SK-N-SH (cell line): ENCODE data around the gene CHD9. TPM values are rescaled to one million over a fixed set of nuclear protein-coding genes. Genes with fewer than 3 reads are reported as not detected.

Experiments
- CTCF ChIA-PET: fragments of 300-600, 350-600 bp; formaldehyde crosslinking; extraction: SDS; loops from one replicate; lab custom pipeline; 2021; lab: Yijun Ruan, JAX
- POLR2A ChIA-PET: fragments of 350-600 bp; sonication (Branson Sonifier 250); formaldehyde crosslinking; extraction: SDS; loops from one replicate; lab custom pipeline; 2020; ENCODE audit warnings: antibody characterized with exemption, inconsistent platforms; lab: Yijun Ruan, JAX
- DNase-seq: peaks from one replicate; pipeline ENCODE4 v3.0.0; 2012
- H2AFZ ChIP-seq: fragments of 200-600 bp; sonication (generic); 2 replicates; pipeline ENCODE4 v1.8.1; 2016; ENCODE audit warnings: antibody characterized with exemption, mild to moderate bottlenecking, low read depth
- H3F3A ChIP-seq: fragments of 200-600 bp; sonication (generic); replicated peaks from 2 replicates; pipeline ENCODE3; 2016; ENCODE audit warnings: antibody characterized with exemption, mild to moderate bottlenecking; ENCODE audit not compliant: insufficient read depth
- H3K27ac ChIP-seq, 2 experiments: fragments of 200-500 bp in 1 of 2; fragments of 200-600 bp in 1 of 2; sonication (Bioruptor generic) in 1 of 2; sonication (generic), shearing (Covaris generic) in 1 of 2; 2 replicates each; pipeline versions ENCODE4 v1.5.1 to v1.6.1; 2014 to 2016; ENCODE audit warnings: low read depth in 2 of 2, inconsistent platforms in 1 of 2, low read length in 1 of 2, mild to moderate bottlenecking in 1 of 2, mixed read lengths in 1 of 2
- H3K27me3 ChIP-seq: fragments of 200-600 bp; sonication (generic), shearing (Covaris generic); 2 replicates; pipeline ENCODE4 v1.6.1; 2016; ENCODE audit warnings: mixed run types; ENCODE audit not compliant: insufficient read depth
- H3K36me3 ChIP-seq, 2 experiments: fragments of 200-500 bp in 1 of 2; fragments of 200-600 bp in 1 of 2; sonication (Bioruptor generic) in 1 of 2; sonication (generic) in 1 of 2; replicated peaks in 1 of 2; 2 replicates each; pipeline versions ENCODE3 to v1.5.1; 2014 to 2016; ENCODE audit warnings: low read length in 1 of 2, mild to moderate bottlenecking in 1 of 2; ENCODE audit not compliant: insufficient read depth in 2 of 2, control insufficient read depth in 1 of 2
- H3K4me1 ChIP-seq, 2 experiments: fragments of 200-500 bp in 1 of 2; fragments of 200-600 bp in 1 of 2; sonication (Bioruptor generic) in 1 of 2; sonication (generic), shearing (Covaris generic) in 1 of 2; 2 replicates each; pipeline versions ENCODE4 v1.5.1 to v1.6.1; 2014 to 2016; ENCODE audit warnings: low read depth in 1 of 2, low read length in 1 of 2, mixed run types in 1 of 2; ENCODE audit not compliant: insufficient read depth in 2 of 2, control insufficient read depth in 1 of 2
- H3K4me2 ChIP-seq: fragments of 200-600 bp; sonication (generic), shearing (Covaris generic); 2 replicates; pipeline ENCODE4 v1.6.1; 2017; ENCODE audit warnings: mixed run types
- H3K4me3 ChIP-seq, 2 experiments: fragments of 200-500 bp in 1 of 2; fragments of 200-600 bp in 1 of 2; sonication (Bioruptor generic) in 1 of 2; sonication (generic), shearing (Covaris generic) in 1 of 2; 2 replicates each; pipeline versions ENCODE4 v1.5.1 to v1.8.1; 2014 to 2016; ENCODE audit warnings: low read depth in 2 of 2, inconsistent platforms in 1 of 2, low read length in 1 of 2, mild to moderate bottlenecking in 1 of 2, mixed read lengths in 1 of 2, moderate library complexity in 1 of 2
- H3K79me2 ChIP-seq: fragments of 200-600 bp; sonication (generic); 2 replicates; pipeline ENCODE4 v1.8.1; 2017; ENCODE audit warnings: mild to moderate bottlenecking; ENCODE audit not compliant: insufficient read depth
- H3K9ac ChIP-seq: fragments of 200-600 bp; sonication (generic); 2 replicates; pipeline ENCODE4 v1.6.1; 2017; ENCODE audit warnings: mixed run types
- H3K9me2 ChIP-seq: fragments of 200-600 bp; sonication (generic); 2 replicates; pipeline ENCODE4 v1.6.1; 2017; ENCODE audit warnings: mixed run types
- H3K9me3 ChIP-seq: fragments of 200-600 bp; sonication (generic); 2 replicates; pipeline ENCODE4 v1.6.1; 2017; ENCODE audit warnings: mixed run types, mild to moderate bottlenecking, moderate library complexity
- H4K20me1 ChIP-seq: fragments of 200-600 bp; sonication (generic); 2 replicates; pipeline ENCODE4 v1.6.1; 2017; ENCODE audit warnings: mild to moderate bottlenecking, mixed run types; ENCODE audit not compliant: insufficient read depth
- ELF1 ChIP-seq: IDR thresholded peaks from 2 replicates; pipeline ENCODE4 v1.4.0; 2012
- FOSL2 ChIP-seq: IDR thresholded peaks from 2 replicates; pipeline ENCODE4 v1.4.0; 2012; ENCODE audit warnings: low read depth, mild to moderate bottlenecking, moderate library complexity, borderline replicate concordance
- GATA2 ChIP-seq: sonication (generic); formaldehyde crosslinking; IDR thresholded peaks from 2 replicates; pipeline ENCODE4 v1.5.0; 2020; ENCODE audit warnings: mild to moderate bottlenecking, missing genetic modification reagents
- NFIC ChIP-seq: IDR thresholded peaks from 2 replicates; pipeline ENCODE4 v1.4.0; 2012; ENCODE audit warnings: borderline replicate concordance
- PBX3 ChIP-seq: IDR thresholded peaks from 2 replicates; pipeline ENCODE4; 2012
- POLR2AphosphoS5 ChIP-seq: IDR thresholded peaks from 2 replicates; pipeline ENCODE4 v1.6.1; 2012; ENCODE audit warnings: low read depth, low read length
- RAD21 ChIP-seq: IDR thresholded peaks from 2 replicates; pipeline ENCODE4 v1.6.1; 2012; ENCODE audit warnings: mild to moderate bottlenecking, low read length
- RCOR1 ChIP-seq: fragments of 150-350 bp; IDR thresholded peaks from 2 replicates; pipeline ENCODE4 v1.6.1; 2017; ENCODE audit warnings: antibody characterized with exemption, low read length
- REST ChIP-seq: IDR thresholded peaks from 2 replicates; pipeline ENCODE4 v1.6.1; 2012; ENCODE audit warnings: mild to moderate bottlenecking, low read depth, low read length, moderate library complexity
- RFX5 ChIP-seq: IDR thresholded peaks from 2 replicates; pipeline ENCODE4 v1.6.1; 2012; ENCODE audit warnings: mild to moderate bottlenecking, improper control_type of control experiment, low read length
- RXRA ChIP-seq: IDR thresholded peaks from 2 replicates; pipeline ENCODE4 v1.4.0; 2012; ENCODE audit warnings: low read depth, mild to moderate bottlenecking, borderline replicate concordance
- SMC3 ChIP-seq: IDR thresholded peaks from 2 replicates; pipeline ENCODE4 v1.6.1; 2012; ENCODE audit warnings: low read depth, low read length, improper control_type of control experiment
- USF2 ChIP-seq: fragments of 150-350 bp; IDR thresholded peaks from 2 replicates; pipeline ENCODE4 v1.6.1; 2017; ENCODE audit warnings: antibody characterized with exemption, low read length, low read depth, borderline replicate concordance
- WGBS: methylation state at CpG from one replicate; pipeline ENCODE4 v1.1.6; 2017; ENCODE audit warnings: low lambda C conversion rate; 5-methylcytosine and 5-hydroxymethylcytosine counted together
- polyA plus RNA-seq, 3 experiments: library from polyadenylated mRNA; depleted of rRNA; stranded (reverse); fragments of >200 nt; gene quantifications; 2 replicates each; pipeline ENCODE4 v1.2.3, GENCODE V29; 2012

CHD9 gene
- polyA plus RNA-seq, 1 of the 3 experiments (the other 2 are of a cell fraction): 6.2 TPM

DNA sequence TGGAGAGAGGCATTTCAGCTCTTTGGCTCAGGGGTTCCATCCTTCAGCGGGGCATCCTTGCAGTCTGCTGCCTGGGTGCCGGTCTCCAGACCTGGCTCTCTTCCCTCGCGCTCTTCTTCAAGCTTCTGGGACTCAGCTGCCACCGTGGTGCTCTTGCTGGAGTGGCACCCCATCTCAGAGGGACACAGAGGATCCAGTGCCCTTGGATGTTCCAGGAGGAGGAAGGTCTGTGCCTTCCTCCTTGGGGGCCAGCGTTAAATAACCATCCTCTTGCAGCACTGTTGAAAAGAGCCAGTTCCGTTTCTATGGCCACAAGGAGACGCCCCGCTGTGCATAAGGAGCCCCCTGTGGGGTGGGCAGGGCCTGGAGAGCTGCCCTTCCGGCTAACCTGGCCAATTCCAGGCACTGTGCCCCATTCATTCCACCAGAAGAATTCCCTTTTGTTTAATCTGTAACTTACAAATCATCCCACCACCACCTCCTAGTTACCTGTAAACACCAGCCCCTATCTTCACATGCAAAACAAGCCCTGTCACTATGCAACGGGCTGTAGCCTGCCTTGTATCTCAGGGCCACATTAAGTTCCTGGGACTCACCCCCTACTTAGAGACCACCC is 10.7 kb upstream of the CHD9 start:
- no peak for DNase-seq
- ChIA-PET POLR2A (no interaction called here), CTCF (interaction anchor here (1.1 to 3.4 kb wide), 5 partner anchors 11 to 239 kb away, joined by 3 to 19 read pairs (median 4); partner anchors contain the start of gene CHD9)
- Histone ChIP-seq H3K9ac (no peak overlapping the region), H3F3A (no peaks in the 10 kb centered on the region), H3K4me2 (no peak overlapping the region), H3K27me3 (no peaks in the 10 kb centered on the region), H3K4me3 (no peak overlapping the region), H4K20me1 (no peaks in the 10 kb centered on the region), H3K27ac (no peak overlapping the region), H3K4me1 (peaks cover 0 to 9% of the 10 kb centered on the region in 2 experiments; a peak in 2 of 4 replicates), H3K79me2 (no peaks in the 10 kb centered on the region), H3K36me3 (peaks cover 0 to 8% of the 10 kb centered on the region in 2 experiments), H3K9me3 (no peaks in the 10 kb centered on the region), H3K9me2 (no peaks in the 10 kb centered on the region), H2AFZ (no peak overlapping the region)
- WGBS: 63% methylated on average over 10 of the region's 11 CpGs
- TF ChIP-seq RCOR1 (no peak), RFX5 (no peak), GATA2 (CRISPR knock-in tag) (no peak), USF2 (no peak), PBX3 (no peak), SMC3 (no peak), REST (no peak), RAD21 (no peak), RXRA (no peak), NFIC (no peak), POLR2AphosphoS5 (no peak), ELF1 (no peak), FOSL2 (no peak)
